A673 (cell line): Measurements from ENCODE around the gene VWF. TPM values are rescaled to one million over a fixed set of nuclear protein-coding genes. Genes with fewer than 3 reads are reported as not detected.

Experiments used
- BruUV-seq: library from RNA; stranded (reverse); fragments of 400-500 nt; replicated peaks from 2 replicates; lab custom pipeline; 2021; lab: Mats Ljungman, UMichigan
- CTCF ChIA-PET: fragments of 300-600 bp; sonication (Branson Sonifier 250); formaldehyde crosslinking; loops from one replicate; lab custom pipeline; 2022; ENCODE audit warnings: antibody characterized with exemption; lab: Charles Lee
- POLR2A ChIA-PET: fragments of 300-600 bp; sonication (Branson Sonifier 250); formaldehyde crosslinking; loops from one replicate; lab custom pipeline; 2022; ENCODE audit warnings: antibody characterized with exemption; ENCODE audit not compliant: low non-redundant PET; lab: Charles Lee
- DNase-seq: peaks from one replicate; pipeline ENCODE4 v3.0.0-alpha.2; 2015; ENCODE audit warnings: low spot score
- H3K27ac ChIP-seq: fragments of 200-600 bp; sonication (generic); 2 replicates; pipeline ENCODE4 v1.5.1; 2016; ENCODE audit warnings: mixed run types, low read depth, mild to moderate bottlenecking, mixed read lengths, antibody characterized with exemption, low read length; ENCODE audit not compliant: poor library complexity, severe bottlenecking
- H3K27me3 ChIP-seq: fragments of 200-600 bp; sonication (generic); replicated peaks from 2 replicates; pipeline ENCODE4 v1.6.1; 2017; ENCODE audit warnings: mixed run types, low read depth, mild to moderate bottlenecking, mixed read lengths, antibody characterized with exemption, low read length; ENCODE audit not compliant: insufficient read depth, poor library complexity
- H3K36me3 ChIP-seq: fragments of 200-600 bp; sonication (generic); 2 replicates; pipeline ENCODE4 v1.6.1; 2016; ENCODE audit warnings: mixed run types, mild to moderate bottlenecking, mixed read lengths, antibody characterized with exemption, low read length; ENCODE audit not compliant: insufficient read depth, poor library complexity, severe bottlenecking
- H3K4me1 ChIP-seq: fragments of 200-600 bp; sonication (generic); 2 replicates; pipeline ENCODE4 v1.6.1; 2017; ENCODE audit warnings: mixed run types, mild to moderate bottlenecking, mixed read lengths, antibody characterized with exemption, low read length; ENCODE audit not compliant: insufficient read depth, poor library complexity, severe bottlenecking
- H3K4me3 ChIP-seq: fragments of 200-600 bp; sonication (generic); 2 replicates; pipeline ENCODE4 v1.5.1; 2016; ENCODE audit warnings: low read depth, mixed run types, mild to moderate bottlenecking, mixed read lengths, low read length; ENCODE audit not compliant: poor library complexity, severe bottlenecking
- H3K9me3 ChIP-seq: fragments of 200-600 bp; sonication (generic); 2 replicates; pipeline ENCODE4 v1.6.1; 2016; ENCODE audit warnings: mixed run types, low read depth, mild to moderate bottlenecking, mixed read lengths, antibody characterized with exemption, low read length; ENCODE audit not compliant: poor library complexity, severe bottlenecking
- EZH2 ChIP-seq: fragments of 200-600 bp; sonication (generic); IDR thresholded peaks from 2 replicates; pipeline ENCODE4 v1.6.1; 2017; ENCODE audit warnings: borderline replicate concordance, low read depth, mild to moderate bottlenecking, mixed read lengths, antibody characterized with exemption, low read length; ENCODE audit not compliant: poor library complexity, severe bottlenecking
- intact Hi-C: fragments of 100-400 bp; cut with micrococcal nuclease; formaldehyde crosslinking; loops from one replicate; pipeline ENCODE4 v1.10.0; 2022; ENCODE audit not compliant: unreplicated experiment
- total RNA-seq: library from RNA; stranded (reverse); gene quantifications from 2 replicates; pipeline ENCODE4 v1.2.3, GENCODE V29; 2021
- TF ChIP-seq, protein P1 (sequence below): fragments of 300-800, 200-600 bp; sonication (generic); conservative IDR thresholded peaks from 2 replicates; pipeline ENCODE4 v1.5.1; 2017; ENCODE audit warnings: low read depth, mild to moderate bottlenecking, antibody characterized with exemption, low read length, moderate library complexity, mixed read lengths

The VWF gene
- total RNA-seq, 1 experiment from 2014 or later, result not detected

DNA sequence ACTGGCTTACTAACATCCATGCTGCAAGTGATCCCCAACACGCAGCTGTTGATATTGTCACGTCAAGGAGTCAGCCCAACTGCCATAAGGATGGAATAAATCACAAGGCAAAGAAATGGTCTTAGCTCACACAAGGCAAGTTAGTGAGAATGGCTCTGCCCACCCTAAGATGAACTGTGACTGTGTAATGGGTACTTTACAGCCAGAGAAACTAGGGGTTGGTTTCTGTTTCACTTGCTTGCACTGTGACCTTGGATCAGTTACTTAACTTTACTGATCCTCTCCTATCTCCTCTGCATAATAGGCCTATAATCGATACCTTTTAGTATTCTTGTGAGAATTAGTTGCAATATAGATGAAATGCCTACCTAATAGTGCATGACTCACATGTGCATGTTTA, 127.2 kb downstream of the VWF start:
- Histone ChIP-seq H3K27me3 (peaks cover 17% of the 10 kb centered on the region), H3K27ac (no peak overlapping the region), H3K36me3 (no peaks in the 10 kb centered on the region), H3K4me1 (no peaks in the 10 kb centered on the region), H3K4me3 (no peak overlapping the region), H3K9me3 (no peaks in the 10 kb centered on the region)
- DNase-seq, result no peak
- TF ChIP-seq EZH2, result no peak
- TF ChIP-seq, protein P1, sequence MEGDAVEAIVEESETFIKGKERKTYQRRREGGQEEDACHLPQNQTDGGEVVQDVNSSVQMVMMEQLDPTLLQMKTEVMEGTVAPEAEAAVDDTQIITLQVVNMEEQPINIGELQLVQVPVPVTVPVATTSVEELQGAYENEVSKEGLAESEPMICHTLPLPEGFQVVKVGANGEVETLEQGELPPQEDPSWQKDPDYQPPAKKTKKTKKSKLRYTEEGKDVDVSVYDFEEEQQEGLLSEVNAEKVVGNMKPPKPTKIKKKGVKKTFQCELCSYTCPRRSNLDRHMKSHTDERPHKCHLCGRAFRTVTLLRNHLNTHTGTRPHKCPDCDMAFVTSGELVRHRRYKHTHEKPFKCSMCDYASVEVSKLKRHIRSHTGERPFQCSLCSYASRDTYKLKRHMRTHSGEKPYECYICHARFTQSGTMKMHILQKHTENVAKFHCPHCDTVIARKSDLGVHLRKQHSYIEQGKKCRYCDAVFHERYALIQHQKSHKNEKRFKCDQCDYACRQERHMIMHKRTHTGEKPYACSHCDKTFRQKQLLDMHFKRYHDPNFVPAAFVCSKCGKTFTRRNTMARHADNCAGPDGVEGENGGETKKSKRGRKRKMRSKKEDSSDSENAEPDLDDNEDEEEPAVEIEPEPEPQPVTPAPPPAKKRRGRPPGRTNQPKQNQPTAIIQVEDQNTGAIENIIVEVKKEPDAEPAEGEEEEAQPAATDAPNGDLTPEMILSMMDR, result no peak
- POLR2A ChIA-PET, result no interaction called here
- CTCF ChIA-PET, result no interaction called here
- no TSS peak for BruUV-seq
- intact Hi-C loops, result no loop called here

- CTCF ChIA-PET, result no interaction called here
- Histone ChIP-seq H3K27ac (no peak overlapping the region), H3K36me3 (no peaks in the 10 kb centered on the region), H3K27me3 (peaks cover 9% of the 10 kb centered on the region), H3K4me3 (no peak overlapping the region), H3K4me1 (no peaks in the 10 kb centered on the region), H3K9me3 (no peaks in the 10 kb centered on the region)
- no TSS peak for BruUV-seq
- POLR2A ChIA-PET, result interaction anchor here (0.7 kb wide), 1 partner anchor 40 kb away, joined by 3 read pairs; no protein-coding TSS in a partner anchor
- TF ChIP-seq, protein P1, result no peak
- TF ChIP-seq EZH2, result no peak
- intact Hi-C loops, result no loop called here
- DNase-seq, result no peak
These were observed 128.0 kb downstream of the VWF start for GRCh38 chr12:5996459-5996858.

- ChIA-PET POLR2A (no interaction called here), CTCF (interaction anchor here (1.6 to 3.4 kb wide), 2 partner anchors 49 to 291 kb away, joined by 4 to 34 read pairs; no protein-coding TSS in a partner anchor)
- intact Hi-C loops, result no loop called here
- no peak for DNase-seq
- no peaks in the 10 kb centered on the region for H3K36me3 ChIP-seq
- no peak overlapping the region for H3K4me3 ChIP-seq
- H3K27me3 ChIP-seq, result no peaks in the 10 kb centered on the region
- no peak overlapping the region for H3K27ac ChIP-seq
- no TSS peak for BruUV-seq
- no peaks in the 10 kb centered on the region for H3K4me1 ChIP-seq
- TF ChIP-seq, protein P1, result no peak
- TF ChIP-seq EZH2, result no peak
- no peaks in the 10 kb centered on the region for H3K9me3 ChIP-seq
These were observed 134.8 kb downstream of the VWF start for GRCh38 chr12:5989621-5990020.
